ENCODE results near the gene PYGB.
"Not testable (repeated sequence)": the region's sequence is repeated elsewhere in the genome, so short reads cannot be mapped to it uniquely, and the experiment has no call there.

Gene PYGB

GRCh38 chr20:25314497-25315417 lies 66.9 kb downstream of the PYGB start:
- DNase-seq (ENCODE audit: low spot score): no peak

- DNase-seq (ENCODE audit: low spot score): no peak
These were observed 67.7 kb downstream of the PYGB start for GRCh38 chr20:25315418-25316210.

GRCh38 chr20:25316506-25317190 lies 68.8 kb downstream of the PYGB start:
- DNase-seq (ENCODE audit: low spot score): no peak

- no peak for DNase-seq (ENCODE audit: low spot score)
These were observed 69.6 kb downstream of the PYGB start for GRCh38 chr20:25317351-25318075.

DNA sequence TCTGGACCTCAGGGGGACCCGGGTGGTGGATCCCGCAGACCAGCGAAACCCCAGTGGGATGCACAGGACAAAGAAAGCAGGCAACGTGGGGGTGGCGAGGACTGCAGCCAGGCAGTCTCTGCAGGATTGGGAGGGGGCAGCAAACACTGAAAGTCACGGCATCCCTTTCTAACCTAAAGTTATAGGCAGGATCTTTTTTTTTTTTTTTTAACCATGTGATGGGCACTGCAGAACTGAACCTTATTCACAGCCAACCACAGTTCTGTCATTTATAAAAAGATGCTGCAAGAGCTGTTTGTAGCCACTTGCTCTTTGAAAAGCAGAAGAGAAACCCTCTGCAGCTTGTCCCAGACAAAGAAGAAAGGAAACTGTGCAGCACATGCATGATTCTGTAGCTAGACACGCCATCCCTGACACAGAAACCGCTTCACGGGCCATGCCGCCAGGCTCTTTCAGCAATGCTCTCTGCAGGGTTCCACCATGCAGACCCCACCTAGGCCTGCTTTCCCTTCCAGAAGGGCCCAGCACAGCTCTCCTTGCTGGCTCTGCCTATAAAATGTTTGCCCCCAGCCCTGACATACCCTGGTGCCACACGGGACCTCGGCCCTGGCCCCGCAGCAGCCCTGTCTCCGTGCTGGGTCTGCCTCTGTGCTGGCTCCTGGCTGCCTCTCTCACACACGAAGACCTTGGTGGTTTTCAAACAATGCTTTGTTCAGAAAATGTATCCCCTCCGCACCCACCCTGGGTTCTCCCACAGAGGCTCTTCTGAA lies 70.8 kb downstream of the PYGB start:
- DNase-seq (ENCODE audit: low spot score): no peak

GRCh38 chr20:25319241-25320034 lies 71.6 kb downstream of the PYGB start:
- DNase-seq (ENCODE audit: low spot score): no peak

- no peak for DNase-seq (ENCODE audit: low spot score)
These were observed 72.3 kb downstream of the PYGB start for GRCh38 chr20:25320035-25320800.

GRCh38 chr20:25321262-25321831 lies 73.5 kb downstream of the PYGB start:
- DNase-seq (ENCODE audit: low spot score): no peak

GRCh38 chr20:25321991-25322390 lies 74.1 kb downstream of the PYGB start:
- DNase-seq (ENCODE audit: low spot score): no peak

DNA sequence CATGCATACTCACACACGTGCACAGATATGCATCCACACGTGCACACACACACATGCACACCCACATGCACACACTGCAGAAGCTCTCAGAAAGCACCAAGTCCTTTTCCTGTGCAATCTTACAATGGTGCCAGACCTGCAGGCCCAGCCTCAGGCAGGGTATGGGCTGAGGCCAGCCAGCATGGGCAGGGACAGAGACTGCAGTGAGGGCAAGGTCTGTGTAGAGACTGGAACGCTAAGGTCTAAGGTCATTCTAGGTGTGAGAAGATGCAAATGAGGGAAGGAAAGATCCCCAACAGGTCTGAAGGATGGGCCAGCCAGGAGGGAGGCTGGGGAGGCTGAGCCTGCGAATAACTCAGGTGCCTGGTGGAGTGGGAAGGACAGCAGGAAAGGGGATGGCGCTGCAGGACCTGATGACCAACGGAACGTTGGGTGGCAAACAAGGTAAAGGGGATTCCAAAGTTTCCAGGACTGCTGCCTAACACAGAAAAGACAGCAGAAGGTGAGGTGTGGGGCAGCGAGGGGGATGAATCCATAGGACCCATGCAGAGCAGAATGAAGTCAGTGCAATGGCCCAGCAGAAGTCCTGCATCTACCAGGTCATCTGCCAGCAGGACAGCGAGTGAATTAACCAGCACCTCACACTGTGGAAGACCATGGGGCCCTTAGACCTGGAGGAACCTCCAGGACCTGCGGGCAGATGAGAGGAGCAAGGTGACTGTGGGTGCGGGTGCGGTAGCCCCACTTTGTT lies 75.8 kb downstream of the PYGB start:
- DNase-seq (ENCODE audit: low spot score): no peak

- no peak for DNase-seq (ENCODE audit: low spot score)
These were observed 76.5 kb downstream of the PYGB start for GRCh38 chr20:25324412-25324811.

GRCh38 chr20:25325073-25325472 lies 77.2 kb downstream of the PYGB start:
- no peak for DNase-seq (ENCODE audit: low spot score)

GRCh38 chr20:25325997-25326396 lies 78.1 kb downstream of the PYGB start:
- no peak for DNase-seq (ENCODE audit: low spot score)

DNA sequence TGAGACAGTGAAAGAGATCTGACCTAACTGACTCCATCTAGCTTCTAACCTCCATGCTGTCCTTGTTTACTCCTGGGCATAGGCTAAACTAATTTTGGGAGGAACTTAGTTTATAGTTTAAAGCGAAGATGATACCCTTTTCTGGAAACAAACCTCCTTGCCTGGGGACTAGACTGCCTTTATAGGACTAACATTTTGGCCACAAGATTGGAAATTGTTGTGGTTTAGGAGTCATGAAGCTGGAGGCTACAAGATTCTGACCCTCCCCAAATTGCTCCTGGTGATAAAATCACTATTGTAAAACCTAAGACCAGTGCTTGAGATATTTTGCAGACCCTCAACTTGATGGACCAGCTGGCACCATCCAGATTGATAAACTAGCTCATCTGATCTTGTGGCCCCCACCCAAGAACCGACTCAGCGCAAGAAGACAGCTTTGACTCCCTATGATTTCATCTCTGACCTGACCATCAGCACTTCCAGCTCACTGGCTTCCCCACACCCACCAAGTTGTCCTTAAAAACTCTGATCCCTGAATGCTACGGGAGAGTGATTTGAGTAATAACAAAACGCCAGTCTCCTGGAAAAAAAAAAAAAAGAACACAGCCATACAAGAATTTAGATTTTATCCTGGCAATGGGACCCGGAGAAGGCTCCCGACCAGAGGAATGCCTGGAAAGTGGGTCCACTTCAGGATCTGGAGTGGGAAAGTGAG lies 79.8 kb downstream of the PYGB start:
- no peak for DNase-seq (ENCODE audit: low spot score)

DNA sequence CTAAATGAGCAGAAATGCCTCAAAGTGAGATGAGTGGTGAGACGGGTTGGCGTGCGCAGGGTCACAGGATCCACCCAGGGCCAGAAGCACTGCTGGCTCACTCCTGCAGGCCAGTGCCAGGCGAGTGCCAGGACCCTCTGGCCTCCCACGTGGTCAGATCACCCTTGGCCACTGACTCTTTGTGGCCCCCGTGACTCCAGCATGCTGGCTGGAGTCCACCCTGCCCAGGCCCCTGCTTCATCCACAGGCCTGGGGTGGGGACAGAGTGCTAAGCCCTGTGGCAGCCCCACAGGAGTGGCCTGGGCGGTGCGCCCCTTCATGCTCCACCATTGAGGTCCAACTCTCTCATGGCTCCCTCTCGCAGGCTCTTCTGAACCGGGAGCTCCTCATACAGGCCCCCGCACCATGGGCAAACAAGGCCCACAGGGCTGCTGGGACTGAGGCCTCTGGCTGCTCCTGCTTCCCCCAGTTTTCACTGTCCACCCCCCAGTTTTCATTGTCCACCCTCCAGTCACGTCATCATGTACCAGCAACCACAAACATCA lies 81.1 kb downstream of the PYGB start:
- DNase-seq (ENCODE audit: low spot score): no peak

DNA sequence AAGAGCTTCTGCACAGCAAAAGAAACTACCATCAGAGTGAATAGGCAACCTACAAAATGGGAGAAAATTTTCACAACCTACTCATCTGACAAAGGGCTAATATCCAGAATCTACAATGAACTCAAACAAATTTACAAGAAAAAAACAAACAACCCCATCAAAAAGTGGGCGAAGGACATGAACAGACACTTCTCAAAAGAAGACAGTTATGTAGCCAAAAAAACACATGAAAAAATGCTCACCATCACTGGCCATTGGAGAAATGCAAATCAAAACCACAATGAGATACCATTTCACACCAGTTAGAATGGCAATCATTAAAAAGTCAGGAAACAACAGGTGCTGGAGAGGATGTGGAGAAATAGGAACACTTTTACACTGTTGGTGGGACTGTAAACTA lies 87.1 kb downstream of the PYGB start:
- DNase-seq (ENCODE audit: low spot score): not testable (repeated sequence)

All from hematopoietic multipotent progenitor cell treated with erythropoietin and hydrocortisone succinate and interleukin-3 and kit ligand, for 15 days (in vitro differentiated cells).